HepG2 (cell line): ENCODE data around the gene NDST1. TPM values are rescaled to one million over a fixed set of nuclear protein-coding genes. Genes with fewer than 3 reads are reported as not detected.

Experiments used
- FOXA3 ChIP-seq: IDR thresholded peaks from 2 replicates; pipeline ENCODE4 v1.6.1; 2016; ENCODE audit warnings: missing genetic modification reagents, missing compliant biosample characterization
- NR2F2 ChIP-seq: IDR thresholded peaks from 2 replicates; pipeline ENCODE4 v1.6.1; 2012; ENCODE audit warnings: low read depth, inconsistent platforms, borderline replicate concordance
- PAWR ChIP-seq: sonication (generic); formaldehyde crosslinking; IDR thresholded peaks from 2 replicates; pipeline ENCODE4 v1.4.0; 2020; ENCODE audit warnings: missing genetic modification reagents, mild to moderate bottlenecking, borderline replicate concordance
- REST ChIP-seq, 2 experiments: IDR thresholded peaks; 2 replicates each; pipeline ENCODE4 v1.6.1; 2011 to 2012; ENCODE audit warnings: low read length in 2 of 2, borderline replicate concordance in 1 of 2, low read depth in 1 of 2, mild to moderate bottlenecking in 1 of 2, moderate library complexity in 1 of 2
- RORA ChIP-seq: sonication (generic); formaldehyde crosslinking; IDR thresholded peaks from 2 replicates; pipeline ENCODE4 v1.5.0; 2020; ENCODE audit warnings: mild to moderate bottlenecking, missing genetic modification reagents, moderate library complexity
- SETDB1 ChIP-seq: sonication (generic); formaldehyde crosslinking; IDR thresholded peaks from 2 replicates; pipeline ENCODE4 v1.5.1; 2020; ENCODE audit warnings: missing genetic modification reagents, mild to moderate bottlenecking, borderline replicate concordance
- TCF7L2 ChIP-seq: IDR thresholded peaks from 2 replicates; pipeline ENCODE4 v1.6.1; 2011; ENCODE audit warnings: mild to moderate bottlenecking, low read depth, low read length, moderate library complexity
- XRCC5 ChIP-seq: fragments of 200-400 bp; formaldehyde crosslinking; optimal IDR thresholded peaks from 2 replicates; pipeline ENCODE3; 2017; ENCODE audit warnings: mild to moderate bottlenecking, low read length
- ZNF230 ChIP-seq: sonication (generic); formaldehyde crosslinking; IDR thresholded peaks from 2 replicates; pipeline ENCODE4 v1.4.0; 2020; ENCODE audit warnings: mild to moderate bottlenecking, missing genetic modification reagents
- ZNF235 ChIP-seq: sonication (generic); formaldehyde crosslinking; IDR thresholded peaks from 2 replicates; pipeline ENCODE4 v1.8.1; 2023; ENCODE audit warnings: mild to moderate bottlenecking, missing genetic modification reagents, borderline replicate concordance
- ZNF883 ChIP-seq: sonication (generic); formaldehyde crosslinking; IDR thresholded peaks from 2 replicates; pipeline ENCODE4 v1.5.1; 2020; ENCODE audit warnings: mild to moderate bottlenecking, missing genetic modification reagents; ENCODE audit errors: not compliant biosample characterization
- polyA plus RNA-seq, 8 experiments: library from polyadenylated mRNA; depleted of rRNA in 3 of 8; stranded (reverse) in 7 of 8; unstranded in 1 of 8; fragments of >200 nt; fragmentation: Illumina TruSeq in 4 of 8; extraction: Trizol in 4 of 8; gene quantifications; 2 replicates each; pipeline versions ENCODE4 v1.2.1 to v1.2.3, GENCODE V29; 2011 to 2016; ENCODE audit warnings: low read depth in 4 of 8, missing spikeins in 1 of 8, mixed read lengths in 1 of 8; ENCODE audit not compliant: insufficient read depth in 1 of 8
- total RNA-seq, 5 experiments: library from RNA; depleted of rRNA; stranded (reverse); fragments of >200 nt; fragmentation: Illumina TruSeq; extraction: Trizol; gene quantifications; 2 replicates each; pipeline ENCODE4 v1.2.3, GENCODE V29; 2016; ENCODE audit warnings: low read depth in 1 of 5
- TF ChIP-seq, protein P1 (sequence below): sonication (generic); formaldehyde crosslinking; IDR thresholded peaks from 2 replicates; pipeline ENCODE4 v1.4.0; 2020; ENCODE audit warnings: low read depth, missing genetic modification reagents
- TF ChIP-seq, protein P2 (sequence below): sonication (generic); formaldehyde crosslinking; IDR thresholded peaks from 2 replicates; pipeline ENCODE4 v1.4.0; 2020; ENCODE audit warnings: missing genetic modification reagents

NDST1 gene
- total and polyA plus RNA-seq, 2 of the 13 experiments (the other 11 are each of a cell fraction or from before 2014, with no cell fraction given), result 23.8 to 26.2 TPM

- TF ChIP-seq, protein P1, sequence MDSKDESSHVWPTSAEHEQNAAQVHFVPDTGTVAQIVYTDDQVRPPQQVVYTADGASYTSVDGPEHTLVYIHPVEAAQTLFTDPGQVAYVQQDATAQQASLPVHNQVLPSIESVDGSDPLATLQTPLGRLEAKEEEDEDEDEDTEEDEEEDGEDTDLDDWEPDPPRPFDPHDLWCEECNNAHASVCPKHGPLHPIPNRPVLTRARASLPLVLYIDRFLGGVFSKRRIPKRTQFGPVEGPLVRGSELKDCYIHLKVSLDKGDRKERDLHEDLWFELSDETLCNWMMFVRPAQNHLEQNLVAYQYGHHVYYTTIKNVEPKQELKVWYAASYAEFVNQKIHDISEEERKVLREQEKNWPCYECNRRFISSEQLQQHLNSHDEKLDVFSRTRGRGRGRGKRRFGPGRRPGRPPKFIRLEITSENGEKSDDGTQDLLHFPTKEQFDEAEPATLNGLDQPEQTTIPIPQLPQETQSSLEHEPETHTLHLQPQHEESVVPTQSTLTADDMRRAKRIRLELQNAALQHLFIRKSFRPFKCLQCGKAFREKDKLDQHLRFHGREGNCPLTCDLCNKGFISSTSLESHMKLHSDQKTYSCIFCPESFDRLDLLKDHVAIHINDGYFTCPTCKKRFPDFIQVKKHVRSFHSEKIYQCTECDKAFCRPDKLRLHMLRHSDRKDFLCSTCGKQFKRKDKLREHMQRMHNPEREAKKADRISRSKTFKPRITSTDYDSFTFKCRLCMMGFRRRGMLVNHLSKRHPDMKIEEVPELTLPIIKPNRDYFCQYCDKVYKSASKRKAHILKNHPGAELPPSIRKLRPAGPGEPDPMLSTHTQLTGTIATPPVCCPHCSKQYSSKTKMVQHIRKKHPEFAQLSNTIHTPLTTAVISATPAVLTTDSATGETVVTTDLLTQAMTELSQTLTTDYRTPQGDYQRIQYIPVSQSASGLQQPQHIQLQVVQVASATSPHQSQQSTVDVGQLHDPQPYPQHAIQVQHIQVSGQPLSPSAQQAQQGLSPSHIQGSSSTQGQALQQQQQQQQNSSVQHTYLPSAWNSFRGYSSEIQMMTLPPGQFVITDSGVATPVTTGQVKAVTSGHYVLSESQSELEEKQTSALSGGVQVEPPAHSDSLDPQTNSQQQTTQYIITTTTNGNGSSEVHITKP (CRISPR knock-in tag), result peak; percentile 87
- TF ChIP-seq NR2F2 (peak; percentile 87), XRCC5 (peak; percentile 83), PAWR (no peak), RORA (CRISPR knock-in tag) (no peak), ZNF883 (CRISPR knock-in tag) (no peak), ZNF230 (no peak; the same call in 1 of the 2 replicates), ZNF235 (CRISPR knock-in tag) (no peak), REST (IDR thresholded peaks at IDR 0.05; ENCODE audit: borderline replicate concordance in 1 of 2, low read depth in 1 of 2, low read length in 2 of 2) (no peak; a peak in 1 of 4 replicates), TCF7L2 (no peak), FOXA3 (CRISPR knock-in tag) (peak; percentile 99), SETDB1 (CRISPR knock-in tag) (no peak)
- TF ChIP-seq, protein P2, sequence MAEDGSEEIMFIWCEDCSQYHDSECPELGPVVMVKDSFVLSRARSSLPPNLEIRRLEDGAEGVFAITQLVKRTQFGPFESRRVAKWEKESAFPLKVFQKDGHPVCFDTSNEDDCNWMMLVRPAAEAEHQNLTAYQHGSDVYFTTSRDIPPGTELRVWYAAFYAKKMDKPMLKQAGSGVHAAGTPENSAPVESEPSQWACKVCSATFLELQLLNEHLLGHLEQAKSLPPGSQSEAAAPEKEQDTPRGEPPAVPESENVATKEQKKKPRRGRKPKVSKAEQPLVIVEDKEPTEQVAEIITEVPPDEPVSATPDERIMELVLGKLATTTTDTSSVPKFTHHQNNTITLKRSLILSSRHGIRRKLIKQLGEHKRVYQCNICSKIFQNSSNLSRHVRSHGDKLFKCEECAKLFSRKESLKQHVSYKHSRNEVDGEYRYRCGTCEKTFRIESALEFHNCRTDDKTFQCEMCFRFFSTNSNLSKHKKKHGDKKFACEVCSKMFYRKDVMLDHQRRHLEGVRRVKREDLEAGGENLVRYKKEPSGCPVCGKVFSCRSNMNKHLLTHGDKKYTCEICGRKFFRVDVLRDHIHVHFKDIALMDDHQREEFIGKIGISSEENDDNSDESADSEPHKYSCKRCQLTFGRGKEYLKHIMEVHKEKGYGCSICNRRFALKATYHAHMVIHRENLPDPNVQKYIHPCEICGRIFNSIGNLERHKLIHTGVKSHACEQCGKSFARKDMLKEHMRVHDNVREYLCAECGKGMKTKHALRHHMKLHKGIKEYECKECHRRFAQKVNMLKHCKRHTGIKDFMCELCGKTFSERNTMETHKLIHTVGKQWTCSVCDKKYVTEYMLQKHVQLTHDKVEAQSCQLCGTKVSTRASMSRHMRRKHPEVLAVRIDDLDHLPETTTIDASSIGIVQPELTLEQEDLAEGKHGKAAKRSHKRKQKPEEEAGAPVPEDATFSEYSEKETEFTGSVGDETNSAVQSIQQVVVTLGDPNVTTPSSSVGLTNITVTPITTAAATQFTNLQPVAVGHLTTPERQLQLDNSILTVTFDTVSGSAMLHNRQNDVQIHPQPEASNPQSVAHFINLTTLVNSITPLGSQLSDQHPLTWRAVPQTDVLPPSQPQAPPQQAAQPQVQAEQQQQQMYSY (CRISPR knock-in tag), result no peak
These were observed 14.8 kb downstream of the NDST1 start (continued) for GRCh38 chr5:150522504-150523414.
